Gastroesophageal sphincter (tissue), 4 donors: ENCODE measurements around the gene NAP1L1. TPM values are rescaled to one million over a fixed set of nuclear protein-coding genes. Genes with fewer than 3 reads are reported as not detected.

Experiments
- ATAC-seq: fragments of 150-250 bp; one replicate; pipeline ENCODE4 v1.9.1; 2016; ENCODE audit warnings: mild to moderate bottlenecking, moderate library complexity
- H3K27ac ChIP-seq, 4 donors: fragments of 200-600 bp; sonication (generic) in 3 of 4; 1 replicate in 3 of 4; 2 replicates in 1 of 4; pipeline ENCODE4 v1.5.1; 2016 to 2019
- H3K27me3 ChIP-seq: fragments of 200-600 bp; sonication (generic); one replicate; pipeline ENCODE4 v1.5.1; 2019
- H3K36me3 ChIP-seq, 2 donors: fragments of 200-600 bp; sonication (generic); one replicate each; pipeline ENCODE4 v1.5.1; 2019; ENCODE audit warnings: control low read depth in 1 of 2
- H3K4me1 ChIP-seq, 3 donors: fragments of 200-600 bp; sonication (generic); 1 replicate in 2 of 3; 2 replicates in 1 of 3; pipeline ENCODE4 v1.5.1; 2016 to 2019; ENCODE audit warnings: control low read depth in 2 of 3
- H3K4me3 ChIP-seq, 2 donors: fragments of 200-600 bp; sonication (generic); one replicate each; pipeline ENCODE4 v1.5.1; 2019; ENCODE audit warnings: mild to moderate bottlenecking in 1 of 2, moderate library complexity in 1 of 2
- H3K9me3 ChIP-seq, 3 donors: fragments of 200-600 bp; sonication (generic); one replicate each; pipeline ENCODE4 v1.5.1; 2017 to 2019; ENCODE audit warnings: control low read depth in 2 of 3
- EP300 ChIP-seq: sonication (generic); formaldehyde crosslinking; IDR thresholded peaks from one replicate; pipeline ENCODE4 v1.6.1; 2017; ENCODE audit warnings: antibody characterized with exemption, mild to moderate bottlenecking
- POLR2A ChIP-seq, 2 donors: fragments of 450-650 bp; IDR thresholded peaks; one replicate each; pipeline ENCODE4 v1.6.1; 2017; ENCODE audit warnings: antibody characterized with exemption in 2 of 2, mild to moderate bottlenecking in 2 of 2, moderate library complexity in 1 of 2
- POLR2AphosphoS5 ChIP-seq: sonication (generic); formaldehyde crosslinking; IDR thresholded peaks from one replicate; pipeline ENCODE4 v1.6.1; 2017; ENCODE audit warnings: antibody characterized with exemption
- WGBS, 2 donors: methylation state at CpG; one replicate each; pipeline ENCODE4 v1.1.5; 2018; ENCODE audit warnings: low coverage in 1 of 2; 5-methylcytosine and 5-hydroxymethylcytosine counted together
- total RNA-seq, 4 donors: library from RNA; depleted of rRNA; stranded (reverse); fragments of >200 nt; gene quantifications; one replicate each; pipeline ENCODE4 v1.1.0, GENCODE V29; 2016
- TF ChIP-seq, protein P1 (sequence below), 4 experiments: fragments of 200-600 bp in 2 of 4; fragments of 450-650 bp in 2 of 4; sonication (generic) in 1 of 4; IDR thresholded peaks; one replicate each; pipeline ENCODE4 v1.5.1; 2017 to 2019; ENCODE audit warnings: antibody characterized with exemption in 4 of 4, mild to moderate bottlenecking in 2 of 4, moderate library complexity in 2 of 4

NAP1L1 gene
- total RNA-seq, 4 donors from 2014 or later: 329 to 486 (median 395) TPM

DNA sequence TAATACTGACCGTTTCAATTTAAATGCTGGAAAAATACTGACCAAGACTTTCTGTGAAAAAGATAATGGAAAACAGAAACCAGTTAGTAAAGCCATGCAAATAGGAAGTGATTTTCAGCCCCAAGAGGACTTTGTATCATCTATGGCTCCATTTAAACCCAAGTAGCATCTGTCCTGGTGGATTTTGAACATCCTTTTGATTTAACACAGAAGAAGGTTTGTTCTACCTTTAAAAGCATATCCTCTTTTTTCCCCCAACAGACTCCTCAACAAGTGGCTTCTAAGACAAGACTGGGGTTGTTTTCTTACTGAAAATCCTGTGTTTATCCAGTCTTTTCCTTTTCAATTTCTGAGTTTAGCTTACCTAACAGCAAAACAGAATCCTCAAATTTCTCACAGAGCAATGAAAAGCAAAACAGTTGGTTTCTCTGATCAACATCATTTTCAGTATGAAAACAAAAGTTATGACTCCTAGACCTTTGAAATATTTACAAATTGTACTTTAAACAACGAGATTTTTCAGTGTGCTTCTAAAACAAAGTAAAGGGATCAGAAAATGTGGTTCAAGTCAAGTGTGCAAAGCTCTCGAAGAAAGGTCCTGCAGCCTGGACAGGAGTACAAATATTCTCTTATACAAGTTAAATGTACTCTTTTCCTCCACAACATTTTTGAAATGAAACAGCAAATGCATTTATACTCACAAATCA, 55.8 kb downstream of the NAP1L1 start:
- no peaks in the 10 kb centered on the region for H3K36me3 ChIP-seq
- H3K27me3 ChIP-seq: no peaks in the 10 kb centered on the region
- H3K27ac ChIP-seq: peak overlapping the region in 2 of 4 donors; percentile 28 to 96
- H3K4me3 ChIP-seq: peak overlapping the region in 1 of 2 donors; percentile 78
- H3K4me1 ChIP-seq: peaks cover 0 to 27% (median 0%) of the 10 kb centered on the region in 3 donors
- 25 to 30% methylated on average over 3 of the region's 3 CpGs for WGBS, 2 donors
- TF ChIP-seq, protein P1, sequence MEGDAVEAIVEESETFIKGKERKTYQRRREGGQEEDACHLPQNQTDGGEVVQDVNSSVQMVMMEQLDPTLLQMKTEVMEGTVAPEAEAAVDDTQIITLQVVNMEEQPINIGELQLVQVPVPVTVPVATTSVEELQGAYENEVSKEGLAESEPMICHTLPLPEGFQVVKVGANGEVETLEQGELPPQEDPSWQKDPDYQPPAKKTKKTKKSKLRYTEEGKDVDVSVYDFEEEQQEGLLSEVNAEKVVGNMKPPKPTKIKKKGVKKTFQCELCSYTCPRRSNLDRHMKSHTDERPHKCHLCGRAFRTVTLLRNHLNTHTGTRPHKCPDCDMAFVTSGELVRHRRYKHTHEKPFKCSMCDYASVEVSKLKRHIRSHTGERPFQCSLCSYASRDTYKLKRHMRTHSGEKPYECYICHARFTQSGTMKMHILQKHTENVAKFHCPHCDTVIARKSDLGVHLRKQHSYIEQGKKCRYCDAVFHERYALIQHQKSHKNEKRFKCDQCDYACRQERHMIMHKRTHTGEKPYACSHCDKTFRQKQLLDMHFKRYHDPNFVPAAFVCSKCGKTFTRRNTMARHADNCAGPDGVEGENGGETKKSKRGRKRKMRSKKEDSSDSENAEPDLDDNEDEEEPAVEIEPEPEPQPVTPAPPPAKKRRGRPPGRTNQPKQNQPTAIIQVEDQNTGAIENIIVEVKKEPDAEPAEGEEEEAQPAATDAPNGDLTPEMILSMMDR (IDR thresholded peaks at IDR 0.05): no peak
- TF ChIP-seq EP300: no peak
- no peaks in the 10 kb centered on the region for H3K9me3 ChIP-seq
- ATAC-seq: no peak

DNA sequence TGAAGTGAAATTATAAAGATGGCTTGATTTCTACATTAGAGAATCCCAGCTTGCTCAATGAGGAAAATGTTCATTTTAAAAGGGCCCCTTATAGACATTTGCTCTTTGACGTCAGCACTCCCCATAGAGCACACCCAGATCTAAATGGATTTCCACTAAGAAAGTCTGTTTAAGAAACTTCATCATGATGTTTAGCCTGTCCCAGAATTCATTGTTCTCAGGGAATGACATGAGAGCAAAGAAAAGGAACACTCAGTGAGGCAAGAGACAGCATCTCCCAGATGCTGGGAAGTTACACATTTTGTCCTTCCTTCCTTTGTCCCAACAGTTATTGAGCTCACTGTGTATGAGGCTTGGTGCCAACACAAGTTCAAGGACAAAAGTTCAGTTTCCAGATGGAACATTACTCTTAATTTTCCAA, 57.8 kb downstream of the NAP1L1 start:
- Histone ChIP-seq H3K27me3 (no peaks in the 10 kb centered on the region), H3K36me3 (no peaks in the 10 kb centered on the region), H3K9me3 (no peaks in the 10 kb centered on the region), H3K4me1 (peaks cover 0 to 20% (median 0%) of the 10 kb centered on the region in 3 donors), H3K4me3 (no peak overlapping the region), H3K27ac (no peak overlapping the region)
- WGBS, 2 donors: 71 to 90% methylated on average over 1 of the region's 1 CpG
- ATAC-seq: no peak
- TF ChIP-seq, protein P1 (IDR thresholded peaks at IDR 0.05): no peak
- TF ChIP-seq POLR2AphosphoS5: peak; percentile 42

DNA sequence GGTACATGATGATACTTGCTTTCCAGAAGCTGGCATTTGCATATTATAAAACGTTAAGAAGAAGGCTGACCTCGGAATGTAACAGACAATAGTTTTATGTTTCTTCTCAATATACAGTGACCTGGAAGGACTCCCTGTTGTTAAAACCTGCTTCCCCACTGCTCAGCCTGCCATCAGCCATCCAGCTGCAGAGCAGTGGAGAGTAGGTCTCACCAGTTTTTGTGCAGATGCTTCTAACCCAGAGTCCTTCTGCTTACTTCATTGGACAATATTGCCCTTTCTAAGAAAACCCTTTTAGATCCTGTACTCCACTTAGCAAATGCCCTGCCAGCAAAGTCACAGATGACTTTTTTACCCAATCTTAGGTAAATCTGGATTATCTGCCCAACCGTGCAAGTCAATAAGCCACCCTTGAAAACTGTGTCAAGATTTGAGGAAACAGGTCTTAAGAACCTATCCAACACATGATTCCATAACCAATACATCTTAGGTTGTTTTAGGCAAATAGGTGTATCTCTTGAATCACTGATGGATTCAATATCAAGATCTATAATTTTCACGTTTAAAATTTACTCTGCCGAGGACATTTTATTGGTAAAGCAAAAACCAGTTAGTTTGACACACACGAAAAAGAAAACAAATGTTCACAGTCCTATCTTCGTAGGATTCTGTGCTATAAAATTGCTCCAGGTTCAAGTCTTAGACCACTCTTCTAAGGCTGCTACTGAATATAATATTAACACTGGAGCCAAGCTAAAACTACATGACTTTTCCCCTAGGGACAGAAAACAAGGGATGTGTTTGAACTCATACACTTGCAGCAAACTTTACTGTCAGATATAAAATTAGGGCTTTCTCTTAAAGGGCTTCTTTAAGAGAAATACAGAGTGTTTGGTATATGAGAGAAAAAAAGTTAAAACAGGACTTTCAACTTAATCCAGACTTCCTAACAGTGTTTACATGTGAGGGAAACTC, 58.6 kb downstream of the NAP1L1 start:
- H3K4me3 ChIP-seq: no peak overlapping the region
- peaks cover 0 to 22% (median 0%) of the 10 kb centered on the region in 3 donors for H3K4me1 ChIP-seq
- no peaks in the 10 kb centered on the region for H3K9me3 ChIP-seq
- WGBS, 2 donors: 79 to 81% methylated on average over 6 to 7 of the region's 7 CpGs
- no peak for ATAC-seq
- no peak for TF ChIP-seq EP300
- no peaks in the 10 kb centered on the region for H3K27me3 ChIP-seq
- H3K36me3 ChIP-seq: no peaks in the 10 kb centered on the region
- peak overlapping the region in 2 of 4 donors; percentile 3 for H3K27ac ChIP-seq

DNA sequence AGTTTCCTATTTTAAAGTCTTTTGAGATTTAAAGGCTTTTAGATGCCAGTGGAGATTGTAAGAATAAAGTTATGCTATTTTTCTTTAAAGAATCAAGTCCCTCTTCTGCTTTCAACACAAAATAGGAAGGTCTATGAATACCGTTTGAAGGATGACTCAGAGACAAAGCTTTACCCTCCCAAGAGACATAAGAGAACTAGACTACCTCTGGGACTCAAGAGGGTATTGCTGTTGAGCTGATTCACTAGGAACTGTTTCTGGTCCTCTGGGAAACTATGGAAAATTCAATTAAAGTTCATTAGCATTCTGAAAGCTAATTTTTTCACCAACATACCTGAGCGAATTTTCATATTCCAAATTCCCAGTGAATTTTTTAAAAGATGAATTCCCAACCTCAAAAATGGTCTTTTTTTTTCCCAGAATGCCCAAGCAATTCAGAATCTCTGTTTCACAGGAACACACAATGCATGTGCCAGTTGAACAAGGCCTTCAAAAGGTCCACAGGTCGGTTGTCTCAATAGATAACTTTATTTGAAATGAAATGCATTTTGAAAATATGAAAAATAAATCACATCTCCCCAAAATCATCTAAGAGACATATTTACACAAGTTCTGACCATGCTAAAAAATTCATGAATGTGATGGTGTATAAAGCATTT, 59.4 kb downstream of the NAP1L1 start:
- no peak overlapping the region for H3K27ac ChIP-seq
- H3K4me1 ChIP-seq: peaks cover 0 to 20% (median 0%) of the 10 kb centered on the region in 3 donors
- no peaks in the 10 kb centered on the region for H3K9me3 ChIP-seq
- H3K4me3 ChIP-seq: no peak overlapping the region
- H3K36me3 ChIP-seq: no peaks in the 10 kb centered on the region
- 65 to 72% methylated on average over 3 of the region's 3 CpGs for WGBS, 2 donors
- ATAC-seq: no peak
- no peaks in the 10 kb centered on the region for H3K27me3 ChIP-seq
- TF ChIP-seq POLR2A (IDR thresholded peaks at IDR 0.05) (no peak), POLR2AphosphoS5 (no peak), EP300 (no peak)

DNA sequence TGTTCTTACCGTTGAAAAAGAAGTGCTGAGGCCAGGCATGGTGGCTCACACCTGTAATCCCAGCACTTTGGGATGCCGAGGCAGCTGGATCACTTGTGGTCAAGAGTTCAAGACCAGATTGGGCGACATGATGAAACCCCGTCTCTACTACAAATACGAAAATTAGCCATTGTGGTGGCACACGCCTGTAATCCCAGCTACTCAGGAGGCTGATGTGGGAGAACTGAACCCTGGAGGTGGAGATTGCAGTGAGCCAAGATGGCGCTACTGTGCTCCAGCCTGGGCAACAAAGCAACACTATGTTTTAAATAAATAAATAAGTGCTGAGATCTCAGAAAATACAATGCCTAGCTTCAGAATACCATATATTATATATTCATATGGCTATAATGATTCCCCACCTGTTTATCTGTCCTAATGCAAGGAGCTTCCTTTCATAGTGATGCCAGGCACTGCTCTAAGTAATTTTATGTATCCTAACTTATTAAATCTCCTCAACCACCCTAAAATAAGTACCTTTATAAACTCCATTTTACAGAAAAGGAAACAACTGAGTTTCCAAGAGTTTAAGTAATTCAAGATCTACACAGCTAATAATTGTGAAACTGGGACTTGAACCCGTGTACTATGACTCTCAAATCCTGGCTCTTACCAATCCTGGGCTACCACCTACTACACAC, 60.2 kb downstream of the NAP1L1 start:
- WGBS, 2 donors: 87% methylated on average over 8 of the region's 8 CpGs
- Histone ChIP-seq H3K27me3 (no peaks in the 10 kb centered on the region), H3K9me3 (no peaks in the 10 kb centered on the region), H3K36me3 (no peaks in the 10 kb centered on the region), H3K4me1 (peaks cover 0 to 17% (median 0%) of the 10 kb centered on the region in 3 donors), H3K27ac (no peak overlapping the region), H3K4me3 (no peak overlapping the region)
- no peak for TF ChIP-seq POLR2AphosphoS5
- no peak for TF ChIP-seq POLR2A (IDR thresholded peaks at IDR 0.05)
- TF ChIP-seq EP300: no peak
- TF ChIP-seq, protein P1 (IDR thresholded peaks at IDR 0.05): no peak
- no peak for ATAC-seq
